A549 (cell line): ENCODE data around the gene FANCC. TPM values are rescaled to one million over a fixed set of nuclear protein-coding genes. Genes with fewer than 3 reads are reported as not detected.
A peak's percentile ranks its signal among the peaks of the same experiment; 100 is the strongest.

Experiments used
- ATAC-seq, 2 experiments: fragments of 200-7000 bp in 1 of 2; fragments of >200 bp in 1 of 2; cut with Nextera tagmentation in 1 of 2; cut with Tn5 transposase in 1 of 2; 3 replicates each; pipeline versions ENCODE4 v1.8.0 to v1.9.1; 2018 to 2020; ENCODE audit warnings: mild to moderate bottlenecking in 1 of 2, moderate library complexity in 1 of 2
- CTCF ChIA-PET: fragments of 300-600 bp; sonication (Branson Sonifier 250); formaldehyde crosslinking; extraction: SDS; loops from one replicate; lab custom pipeline; 2021; ENCODE audit warnings: antibody characterized with exemption, inconsistent platforms; lab: Yijun Ruan, JAX
- POLR2A ChIA-PET: fragments of 350-600 bp; formaldehyde crosslinking; extraction: SDS; loops from one replicate; lab custom pipeline; 2021; ENCODE audit warnings: antibody characterized with exemption, inconsistent platforms; lab: Yijun Ruan, JAX
- DNase-seq, 2 experiments: peaks; one replicate each; pipeline versions ENCODE4 v3.0.0 to v3.0.0-alpha.2; 2011 to 2016; ENCODE audit warnings: low read depth in 1 of 2, low spot score in 1 of 2
- FAIRE-seq: peaks from 2 replicates; lab custom pipeline; 2011; peaks lifted over from hg19 to GRCh38; lab: Jason Lieb, UNC
- H3K27ac ChIP-seq, 2 experiments: fragments of >200 bp; sonication (Bioruptor Twin); formaldehyde crosslinking; 3 replicates each; pipeline ENCODE4 v1.5.1; 2016 to 2017
- H3K4me1 ChIP-seq: fragments of >200 bp; sonication (Bioruptor Twin); formaldehyde crosslinking; 3 replicates; pipeline ENCODE4 v1.6.1; 2016
- H3K4me2 ChIP-seq: fragments of >200 bp; sonication (Bioruptor Twin); formaldehyde crosslinking; 3 replicates; pipeline ENCODE4 v1.6.1; 2016
- H3K4me3 ChIP-seq: fragments of >200 bp; sonication (Bioruptor Twin); formaldehyde crosslinking; 3 replicates; pipeline ENCODE4 v1.5.1; 2016
- H3K9me3 ChIP-seq: fragments of >200 bp; sonication (Bioruptor Twin); formaldehyde crosslinking; 3 replicates; pipeline ENCODE4 v1.6.1; 2016
- ATOH8 ChIP-seq: fragments of 250-450 bp; sonication (Bioruptor Pico); IDR thresholded peaks from 2 replicates; pipeline ENCODE4 v1.5.0; 2020; ENCODE audit warnings: low read depth, mild to moderate bottlenecking, moderate library complexity
- BHLHE40 ChIP-seq: IDR thresholded peaks from 2 replicates; pipeline ENCODE4 v1.6.1; 2012; ENCODE audit warnings: low read depth, low read length, inconsistent platforms
- CBX2 ChIP-seq: fragments of 200-600 bp; sonication (generic); IDR thresholded peaks from 2 replicates; pipeline ENCODE4 v1.6.1; 2016; ENCODE audit warnings: low read depth, mild to moderate bottlenecking, borderline replicate concordance
- CBX8 ChIP-seq: fragments of 200-600 bp; sonication (generic); IDR thresholded peaks from 2 replicates; pipeline ENCODE4 v1.6.1; 2016
- CEBPB ChIP-seq, 2 experiments: fragments of >200 bp in 1 of 2; sonication (Bioruptor Twin) in 1 of 2; formaldehyde crosslinking in 1 of 2; IDR thresholded peaks; 2 replicates each; pipeline ENCODE4 v1.6.1; 2012 to 2016
- CHD2 ChIP-seq: fragments of 150-350 bp; IDR thresholded peaks from 2 replicates; pipeline ENCODE4 v1.6.1; 2014; ENCODE audit warnings: low read length; ENCODE audit not compliant: partially characterized antibody
- CHD4 ChIP-seq: fragments of 200-600 bp; sonication (generic); IDR thresholded peaks from 2 replicates; pipeline ENCODE4 v1.6.1; 2016; ENCODE audit warnings: antibody characterized with exemption, mild to moderate bottlenecking, borderline replicate concordance
- EHMT2 ChIP-seq: fragments of 200-600 bp; sonication (generic); IDR thresholded peaks from 2 replicates; pipeline ENCODE4 v1.6.1; 2016; ENCODE audit warnings: antibody characterized with exemption, low read depth, mild to moderate bottlenecking, moderate library complexity
- EP300 ChIP-seq, 2 experiments: fragments of >200 bp; sonication (Bioruptor Twin); formaldehyde crosslinking; IDR thresholded peaks; 2 replicates in 1 of 2; 3 replicates in 1 of 2; pipeline ENCODE4 v1.6.1; 2016 to 2017
- FOSB ChIP-seq: fragments of 250-450 bp; sonication (Bioruptor Pico); IDR thresholded peaks from 2 replicates; pipeline ENCODE4 v1.5.0; 2020; ENCODE audit warnings: mild to moderate bottlenecking, moderate library complexity
- FOXS1 ChIP-seq: fragments of 250-450 bp; sonication (Bioruptor Pico); IDR thresholded peaks from 2 replicates; pipeline ENCODE4 v1.5.0; 2020; ENCODE audit warnings: mild to moderate bottlenecking, moderate library complexity
- GATA3 ChIP-seq: IDR thresholded peaks from 2 replicates; pipeline ENCODE4 v1.6.1; 2012; ENCODE audit warnings: borderline replicate concordance
- HOXA7 ChIP-seq: fragments of 250-450 bp; sonication (Bioruptor Pico); IDR thresholded peaks from 2 replicates; pipeline ENCODE4 v1.5.0; 2020; ENCODE audit warnings: mild to moderate bottlenecking, moderate library complexity
- HOXB13 ChIP-seq: fragments of 250-450 bp; sonication (Bioruptor Pico); IDR thresholded peaks from 2 replicates; pipeline ENCODE4 v1.5.0; 2020; ENCODE audit warnings: low read depth, mild to moderate bottlenecking, moderate library complexity
- JUN ChIP-seq, 2 experiments: fragments of >200 bp; sonication (Bioruptor Twin); formaldehyde crosslinking; IDR thresholded peaks; 2 replicates in 1 of 2; 3 replicates in 1 of 2; pipeline ENCODE4 v1.6.1; 2016 to 2017
- KDM1A ChIP-seq: fragments of 200-600 bp; sonication (generic); IDR thresholded peaks from 2 replicates; pipeline ENCODE4 v1.6.1; 2016; ENCODE audit warnings: low read depth, mild to moderate bottlenecking
- KDM5A ChIP-seq: fragments of 200-600 bp; sonication (generic); IDR thresholded peaks from 2 replicates; pipeline ENCODE4 v1.6.1; 2016; ENCODE audit warnings: antibody characterized with exemption, mild to moderate bottlenecking
- MAFK ChIP-seq: fragments of 450-650 bp; IDR thresholded peaks from 2 replicates; pipeline ENCODE4 v1.6.1; 2014; ENCODE audit not compliant: partially characterized antibody
- MYC ChIP-seq: IDR thresholded peaks from 2 replicates; pipeline ENCODE4 v1.6.1; 2012; ENCODE audit warnings: mild to moderate bottlenecking, inconsistent platforms, low read length, improper control_type of control experiment, borderline replicate concordance
- NPAS2 ChIP-seq: fragments of 250-450 bp; sonication (Bioruptor Pico); IDR thresholded peaks from 2 replicates; pipeline ENCODE4 v1.8.0; 2022; ENCODE audit warnings: mild to moderate bottlenecking, moderate library complexity, borderline replicate concordance
- POLR2AphosphoS2 ChIP-seq: conservative IDR thresholded peaks from 2 replicates; pipeline ENCODE4 v1.6.1; 2012; ENCODE audit warnings: low read length, improper control_type of control experiment, inconsistent platforms
- RARB ChIP-seq: fragments of 250-450 bp; sonication (Bioruptor Pico); IDR thresholded peaks from 2 replicates; pipeline ENCODE4 v1.8.0; 2021; ENCODE audit warnings: mild to moderate bottlenecking, moderate library complexity
- RFX5 ChIP-seq: fragments of 450-650 bp; IDR thresholded peaks from 2 replicates; pipeline ENCODE4 v1.7.1; 2014; ENCODE audit warnings: antibody characterized with exemption, mild to moderate bottlenecking, moderate library complexity
- SMC3 ChIP-seq: fragments of >200 bp; sonication (Bioruptor Twin); formaldehyde crosslinking; IDR thresholded peaks from 3 replicates; pipeline ENCODE4 v1.6.1; 2018; ENCODE audit warnings: inconsistent platforms
- TFCP2L1 ChIP-seq: fragments of 250-450 bp; sonication (Bioruptor Pico); IDR thresholded peaks from 2 replicates; pipeline ENCODE4 v1.5.0; 2021; ENCODE audit warnings: mild to moderate bottlenecking
- TP53 ChIP-seq: fragments of 250-450 bp; sonication (Bioruptor Pico); IDR thresholded peaks from 2 replicates; pipeline ENCODE4 v1.5.0; 2021; ENCODE audit warnings: mild to moderate bottlenecking, moderate library complexity
- ZFP36 ChIP-seq: fragments of 450-650 bp; IDR thresholded peaks from 2 replicates; pipeline ENCODE4 v1.6.1; 2014; ENCODE audit warnings: borderline replicate concordance; ENCODE audit not compliant: partially characterized antibody
- WGBS: methylation state at CpG from one replicate; pipeline ENCODE4 v1.1.6; 2017; ENCODE audit errors: missing lambda C conversion rate; 5-methylcytosine and 5-hydroxymethylcytosine counted together
- polyA plus RNA-seq, 4 experiments: library from polyadenylated mRNA; depleted of rRNA in 3 of 4; stranded (reverse); fragments of >200 nt; fragmentation: RNase III in 1 of 4; extraction: RNeasy Plus Mini Kit Qiagen cat#74134 plus additional on column Dnase treatment in 1 of 4; gene quantifications; 2 replicates in 3 of 4; 3 replicates in 1 of 4; pipeline ENCODE4 v1.2.3, GENCODE V29; 2011 to 2017
- TF ChIP-seq, protein P1 (sequence below): IDR thresholded peaks from 2 replicates; pipeline ENCODE4 v1.6.1; 2012
- TF ChIP-seq, protein P2 (sequence below): IDR thresholded peaks from 2 replicates; pipeline ENCODE4 v1.6.1; 2012; ENCODE audit warnings: low read depth, borderline replicate concordance

The FANCC gene
- polyA plus RNA-seq, 2 of the 4 experiments (the other 2 are of a cell fraction), result 13.5 to 24.9 TPM

DNA sequence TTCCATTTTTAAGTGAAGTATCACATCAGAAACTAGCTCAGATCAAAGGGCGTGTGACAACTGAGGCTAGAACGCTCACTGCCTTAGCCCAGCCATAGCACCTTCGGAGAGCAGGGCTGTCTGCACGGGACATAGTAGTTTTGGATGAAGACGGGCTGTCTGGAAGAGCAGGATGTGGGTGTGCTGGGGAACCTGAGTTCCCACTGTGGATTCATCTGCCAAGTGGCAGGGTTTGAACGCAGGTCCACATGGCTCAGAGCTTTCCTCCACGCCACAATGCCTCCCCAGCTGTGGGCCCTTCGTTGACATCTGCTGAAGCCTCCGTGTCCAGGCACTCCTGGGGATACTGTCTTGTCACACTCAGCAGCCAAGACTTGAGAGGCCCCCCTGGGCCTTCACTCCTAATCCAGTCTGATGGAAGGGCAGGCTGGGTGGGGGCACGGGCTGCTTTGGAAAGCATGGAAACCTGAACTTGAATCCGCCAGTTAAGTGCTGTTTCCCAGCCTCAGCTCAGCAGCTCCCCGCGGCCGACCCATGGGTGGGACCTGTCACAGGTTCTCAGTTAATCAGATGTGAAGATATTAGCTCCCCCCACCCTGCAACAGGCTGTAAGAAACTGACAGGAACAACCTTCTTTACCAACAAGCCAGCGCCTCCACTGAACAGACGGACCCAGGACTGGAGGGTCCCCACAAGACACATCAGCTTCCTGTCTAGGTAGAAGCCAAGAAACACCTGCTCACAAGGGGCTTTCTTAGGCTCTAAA lies 228.1 kb downstream of the FANCC start (continued):
- no peak for TF ChIP-seq HOXB13 (CRISPR knock-in tag)
- TF ChIP-seq TP53 (CRISPR knock-in tag), result no peak
- TF ChIP-seq POLR2AphosphoS2, result 0 out of 2 replicates have a peak, but pooled peaks have one; percentile 36
- TF ChIP-seq CBX2, result no peak
- TF ChIP-seq MYC, result no peak
- TF ChIP-seq EP300 (IDR thresholded peaks at IDR 0.05), result no peak
- TF ChIP-seq KDM5A, result no peak
- TF ChIP-seq JUN (IDR thresholded peaks at IDR 0.05), result peak in 1 of 2 experiments; percentile 3; a peak in 1 of 5 replicates
- no peak for TF ChIP-seq MAFK
- TF ChIP-seq CBX8, result no peak
- TF ChIP-seq CEBPB (IDR thresholded peaks at IDR 0.05), result no peak
- TF ChIP-seq, protein P1, sequence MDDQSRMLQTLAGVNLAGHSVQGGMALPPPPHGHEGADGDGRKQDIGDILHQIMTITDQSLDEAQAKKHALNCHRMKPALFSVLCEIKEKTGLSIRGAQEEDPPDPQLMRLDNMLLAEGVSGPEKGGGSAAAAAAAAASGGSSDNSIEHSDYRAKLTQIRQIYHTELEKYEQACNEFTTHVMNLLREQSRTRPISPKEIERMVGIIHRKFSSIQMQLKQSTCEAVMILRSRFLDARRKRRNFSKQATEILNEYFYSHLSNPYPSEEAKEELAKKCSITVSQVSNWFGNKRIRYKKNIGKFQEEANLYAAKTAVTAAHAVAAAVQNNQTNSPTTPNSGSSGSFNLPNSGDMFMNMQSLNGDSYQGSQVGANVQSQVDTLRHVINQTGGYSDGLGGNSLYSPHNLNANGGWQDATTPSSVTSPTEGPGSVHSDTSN, result 0 out of 2 replicates have a peak, but pooled peaks have one; percentile 18
- no peak for TF ChIP-seq NPAS2
- TF ChIP-seq CHD2, result no peak
- TF ChIP-seq GATA3, result no peak
- 0 out of 2 replicates have a peak, but pooled peaks have one; percentile 51 for TF ChIP-seq HOXA7 (CRISPR knock-in tag)
- no peak for TF ChIP-seq CHD4
- TF ChIP-seq RARB (CRISPR knock-in tag), result no peak

DNA sequence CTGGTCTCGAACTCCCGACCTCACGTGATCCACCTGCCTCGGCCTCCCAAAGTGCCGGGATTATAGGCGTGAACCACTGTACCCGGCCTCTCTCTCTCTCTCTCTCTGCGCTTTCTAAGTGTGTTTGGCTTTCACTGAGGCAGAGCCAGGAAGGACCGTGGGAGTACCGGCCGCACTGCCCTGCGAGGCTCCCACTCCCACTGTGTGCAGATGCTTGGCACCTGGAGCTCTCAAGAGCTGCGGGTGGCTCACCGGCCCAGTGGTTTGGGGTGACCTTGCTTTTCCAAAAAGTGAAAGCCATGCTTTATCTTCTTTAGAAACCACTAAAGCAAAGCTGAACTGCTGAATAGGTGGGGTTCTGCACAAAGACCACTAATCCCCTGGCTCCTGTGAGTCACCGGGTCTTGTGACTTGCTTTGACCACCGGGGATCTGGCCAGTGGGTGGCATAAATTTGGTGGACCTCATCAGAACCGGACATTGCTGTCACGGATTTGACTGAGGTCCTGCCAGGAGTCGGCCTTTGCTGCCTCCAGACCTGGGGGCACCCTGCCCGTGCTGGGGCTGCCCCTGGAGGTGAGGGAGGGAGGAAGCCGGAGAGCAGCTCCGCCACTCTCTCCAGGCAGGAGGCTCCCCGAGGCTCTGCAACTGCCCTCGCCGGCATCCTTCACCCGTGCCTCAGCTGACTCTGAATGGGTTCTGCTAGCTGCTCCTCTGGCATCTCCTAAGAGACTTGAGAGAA lies 228.9 kb downstream of the FANCC start:
- 0 out of 2 replicates have a peak, but pooled peaks have one; percentile 30 for TF ChIP-seq HOXA7 (CRISPR knock-in tag)
- TF ChIP-seq, protein P2, sequence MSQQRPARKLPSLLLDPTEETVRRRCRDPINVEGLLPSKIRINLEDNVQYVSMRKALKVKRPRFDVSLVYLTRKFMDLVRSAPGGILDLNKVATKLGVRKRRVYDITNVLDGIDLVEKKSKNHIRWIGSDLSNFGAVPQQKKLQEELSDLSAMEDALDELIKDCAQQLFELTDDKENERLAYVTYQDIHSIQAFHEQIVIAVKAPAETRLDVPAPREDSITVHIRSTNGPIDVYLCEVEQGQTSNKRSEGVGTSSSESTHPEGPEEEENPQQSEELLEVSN, result no peak
- no peak overlapping the region for H3K4me3 ChIP-seq
- ChIA-PET CTCF (interaction anchor here (0.9 to 2.7 kb wide), 14 partner anchors 7 to 419 kb away, joined by 3 to 11 read pairs (median 4); no protein-coding TSS in a partner anchor), POLR2A (interaction anchor here (0.6 to 1.2 kb wide), 3 partner anchors 9 to 419 kb away, joined by 3 to 5 read pairs (median 3); no protein-coding TSS in a partner anchor)
- peak in 1 of 2 experiments; percentile 0; a peak in 2 of 6 replicates for ATAC-seq
- H3K4me1 ChIP-seq, result peaks cover 98% of the 10 kb centered on the region
- DNase-seq, result no peak
- WGBS, result 78% methylated on average over 20 of the region's 26 CpGs
- FAIRE-seq, result no peak
- no peaks in the 10 kb centered on the region for H3K9me3 ChIP-seq
- H3K27ac ChIP-seq, result peak overlapping the region; percentile 63 to 78; a peak in 4 of 6 replicates
- peak overlapping the region; percentile 36 for H3K4me2 ChIP-seq

DNA sequence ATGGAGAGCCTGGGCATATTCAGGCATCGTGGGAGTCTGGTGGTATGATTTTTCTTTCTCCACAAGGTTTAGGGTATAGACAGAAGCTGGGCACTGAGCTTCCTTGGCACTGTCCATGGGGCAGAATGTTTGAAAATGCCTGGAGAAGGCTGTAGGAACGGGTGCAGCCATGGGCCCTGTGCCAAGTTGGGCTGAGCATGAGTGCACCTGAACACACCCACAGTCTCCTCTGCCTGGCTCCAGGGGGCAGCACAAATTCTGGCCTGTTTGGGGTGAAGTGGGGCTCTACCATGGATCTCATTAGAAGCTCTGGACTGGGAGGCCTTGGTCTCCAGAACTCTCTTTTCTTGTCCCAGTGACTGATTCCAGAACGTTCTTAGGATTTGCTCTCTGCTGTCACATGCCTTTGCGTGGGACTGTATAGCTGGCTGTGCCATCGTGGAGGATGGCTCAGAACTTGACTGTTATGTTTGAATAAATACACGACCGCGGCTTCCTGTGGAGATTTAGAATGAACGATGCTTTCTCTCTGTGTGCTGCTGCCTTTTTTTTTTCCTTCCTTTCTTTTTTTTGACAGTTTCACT lies 229.8 kb downstream of the FANCC start:
- Histone ChIP-seq H3K4me3 (no peak overlapping the region), H3K27ac (peak overlapping the region in 1 of 2 experiments; percentile 78; a peak in 3 of 6 replicates), H3K9me3 (no peaks in the 10 kb centered on the region), H3K4me2 (peak overlapping the region; percentile 3; the same call in 2 of the 3 replicates), H3K4me1 (peaks cover 96% of the 10 kb centered on the region)
- ATAC-seq, result peak; percentile 2 to 5; a peak in 3 of 6 replicates
- DNase-seq, result peak; percentile 42 to 72
- CTCF ChIA-PET, result interaction anchor here (0.9 to 2.7 kb wide), 12 partner anchors 8 to 407 kb away, joined by 3 to 9 read pairs (median 5); no protein-coding TSS in a partner anchor
- POLR2A ChIA-PET, result no interaction called here
- WGBS, result 63% methylated on average over 9 of the region's 9 CpGs
- no peak for FAIRE-seq
- TF ChIP-seq TP53 (CRISPR knock-in tag) (peak; percentile 81; the same call in 1 of the 2 replicates), SMC3 (0 out of 3 replicates have a peak, but pooled peaks have one; percentile 13), BHLHE40 (no peak), KDM1A (no peak), FOSB (peak; percentile 91), ATOH8 (CRISPR knock-in tag) (no peak), RARB (CRISPR knock-in tag) (0 out of 2 replicates have a peak, but pooled peaks have one; percentile 50), HOXA7 (CRISPR knock-in tag) (peak; percentile 93; the same call in 1 of the 2 replicates), TFCP2L1 (CRISPR knock-in tag) (peak; percentile 58; the same call in 1 of the 2 replicates), RFX5 (no peak), ZFP36 (no peak), EHMT2 (no peak), FOXS1 (no peak), CEBPB (IDR thresholded peaks at IDR 0.05) (no peak)
- TF ChIP-seq, protein P2, result no peak
